HG02840 (cell line): Measurements from ENCODE around the gene NSF.
"Not testable (repeated sequence)": the region's sequence is repeated elsewhere in the genome, so short reads cannot be mapped to it uniquely, and the experiment has no call there.

Experiments
- ATAC-seq: cut with Tn5 transposase; IDR thresholded peaks from one replicate; pipeline ENCODE4 v1.9.1; 2021; ENCODE audit warnings: mild to moderate bottlenecking, moderate library complexity, moderate number of reproducible peaks; ENCODE audit not compliant: unreplicated experiment, low FRiP score

Gene NSF

GRCh38 chr17:46627452-46627851 lies 37.0 kb downstream of the NSF start:
- not testable (repeated sequence) for ATAC-seq

GRCh38 chr17:46628753-46629436 lies 38.4 kb downstream of the NSF start:
- not testable (repeated sequence) for ATAC-seq

- ATAC-seq, result not testable (repeated sequence)
Measured at GRCh38 chr17:46632146-46632545, 41.7 kb downstream of the NSF start.

- ATAC-seq, result not testable (repeated sequence)
Measured at GRCh38 chr17:46634844-46635243, 44.4 kb downstream of the NSF start.

GRCh38 chr17:46641861-46642656 lies 51.6 kb downstream of the NSF start:
- ATAC-seq, result not testable (repeated sequence)

- not testable (repeated sequence) for ATAC-seq
Measured at GRCh38 chr17:46647251-46647650, 56.8 kb downstream of the NSF start.

- ATAC-seq, result not testable (repeated sequence)
Measured at GRCh38 chr17:46647688-46648278, 57.3 kb downstream of the NSF start.

- ATAC-seq, result not testable (repeated sequence)
Measured at GRCh38 chr17:46649246-46649645, 58.8 kb downstream of the NSF start.

GRCh38 chr17:46652024-46652643 lies 61.7 kb downstream of the NSF start:
- not testable (repeated sequence) for ATAC-seq

GRCh38 chr17:46658235-46658634 lies 67.8 kb downstream of the NSF start:
- ATAC-seq, result not testable (repeated sequence)

- not testable (repeated sequence) for ATAC-seq
Measured at GRCh38 chr17:46659702-46660101, 69.2 kb downstream of the NSF start.

GRCh38 chr17:46663123-46663522 lies 72.7 kb downstream of the NSF start:
- ATAC-seq, result not testable (repeated sequence)

GRCh38 chr17:46663552-46663951 lies 73.1 kb downstream of the NSF start:
- ATAC-seq, result not testable (repeated sequence)

GRCh38 chr17:46665969-46666368 lies 75.5 kb downstream of the NSF start:
- not testable (repeated sequence) for ATAC-seq

- not testable (repeated sequence) for ATAC-seq
Measured at GRCh38 chr17:46670789-46671188, 80.3 kb downstream of the NSF start.

- ATAC-seq, result not testable (repeated sequence)
Measured at GRCh38 chr17:46672777-46673176, 82.3 kb downstream of the NSF start.

GRCh38 chr17:46677819-46678218 lies 87.3 kb downstream of the NSF start:
- not testable (repeated sequence) for ATAC-seq

- ATAC-seq, result not testable (repeated sequence)
Measured at GRCh38 chr17:46683653-46684052, 93.2 kb downstream of the NSF start.

- not testable (repeated sequence) for ATAC-seq
Measured at GRCh38 chr17:46685284-46685683, 94.8 kb downstream of the NSF start.

- ATAC-seq, result not testable (repeated sequence)
Measured at GRCh38 chr17:46692196-46692595, 101.7 kb downstream of the NSF start.

- ATAC-seq, result not testable (repeated sequence)
Measured at GRCh38 chr17:46693283-46693682, 102.8 kb downstream of the NSF start.
